ENCODE measurements around the gene NSUN4.
A peak's percentile ranks its signal among the peaks of the same experiment; 100 is the strongest.
"Not testable (repeated sequence)": the region's sequence is repeated elsewhere in the genome, so short reads cannot be mapped to it uniquely, and the experiment has no call there.

NSUN4 gene

GRCh38 chr1:46340404-46341221 is at the start of gene NSUN4:
TSS of gene NSUN4 (plus strand) at chr1:46340807. CDS start at chr1:46340827, 20 bp downstream.
- DNase-seq: peak; percentile 80 to 84

GRCh38 chr1:46295306-46295705 is 45.3 kb upstream of the NSUN4 start:
- no peak for DNase-seq

GRCh38 chr1:46298387-46298786 is 42.2 kb upstream of the NSUN4 start:
- no peak for DNase-seq

- no peak for DNase-seq
Measured at GRCh38 chr1:46300673-46301405, 39.8 kb upstream of the NSUN4 start.

DNA sequence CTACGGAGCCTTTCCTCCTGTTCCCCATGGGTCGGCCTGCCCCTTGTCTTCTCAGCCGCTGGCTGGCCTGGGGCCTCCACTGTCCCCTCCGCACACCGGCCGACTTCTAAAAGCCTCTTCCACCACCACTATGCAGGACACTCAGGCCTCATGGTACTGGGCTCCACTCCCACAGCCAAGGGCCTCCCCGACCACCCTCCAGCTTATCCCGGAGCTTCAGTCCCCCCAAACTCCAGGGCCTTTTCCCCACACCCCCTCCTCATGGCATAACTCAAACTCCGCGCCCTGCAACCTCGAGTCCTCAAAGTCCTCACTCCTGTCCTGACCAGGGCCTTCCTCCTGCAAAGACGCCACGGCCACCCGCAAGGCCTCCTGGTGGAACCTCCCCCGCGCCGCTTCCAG is 39.2 kb upstream of the NSUN4 start:
- DNase-seq: no peak

GRCh38 chr1:46301808-46302640 is 38.6 kb upstream of the NSUN4 start:
- peak; percentile 29 to 32 for DNase-seq

- DNase-seq: no peak
Measured at GRCh38 chr1:46302641-46303037, 38.0 kb upstream of the NSUN4 start.

GRCh38 chr1:46303038-46303871 is 37.4 kb upstream of the NSUN4 start, which contains the start of the genes LRRC41 and UQCRH:
TSS of gene LRRC41 (minus strand) at chr1:46303616. CDS start at chr1:46303322, 294 bp downstream.
TSS of gene UQCRH (plus strand) at chr1:46303698. CDS start at chr1:46303767, 69 bp downstream.
- peak; percentile 90 for DNase-seq

- no peak for DNase-seq
Measured at GRCh38 chr1:46303872-46304326, 36.7 kb upstream of the NSUN4 start.

- no peak for DNase-seq
Measured at GRCh38 chr1:46306159-46306530, 34.5 kb upstream of the NSUN4 start.

DNA sequence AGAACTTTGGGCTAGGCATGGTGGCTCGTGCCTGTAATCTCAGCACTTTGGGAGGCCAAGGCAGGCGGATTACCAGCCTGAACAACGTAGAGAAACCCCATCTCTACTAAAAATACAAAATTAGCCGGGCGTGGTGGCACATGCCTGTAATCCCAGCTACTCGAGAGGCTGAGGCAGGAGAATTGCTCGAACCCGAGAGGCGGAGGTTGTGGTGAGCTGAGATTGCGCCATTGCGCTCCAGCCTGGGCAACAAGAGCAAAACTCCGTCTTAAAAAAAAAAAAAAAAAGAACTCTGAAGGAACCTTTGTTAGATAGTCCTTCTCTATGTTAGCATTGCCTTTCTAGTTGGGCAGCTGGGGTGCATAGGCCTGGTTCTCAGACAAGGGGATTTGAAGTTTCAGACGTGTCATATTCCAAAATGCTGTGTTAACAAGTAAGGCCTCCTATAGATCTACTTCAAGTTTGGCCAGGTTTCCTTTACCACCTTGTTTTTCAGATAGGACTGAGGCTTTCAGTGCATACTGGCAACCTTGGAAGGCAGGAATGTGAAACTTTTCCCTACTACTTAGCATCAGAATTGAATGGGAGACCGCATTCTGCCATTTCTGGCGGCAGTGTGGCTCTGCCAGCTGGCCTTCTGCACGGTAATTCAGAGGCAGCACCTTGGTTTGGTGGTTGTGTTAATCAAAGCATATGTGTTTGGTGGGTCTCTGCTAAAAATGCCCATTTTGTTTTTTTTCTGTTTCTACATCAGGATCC is 31.0 kb upstream of the NSUN4 start:
- no peak for DNase-seq

DNA sequence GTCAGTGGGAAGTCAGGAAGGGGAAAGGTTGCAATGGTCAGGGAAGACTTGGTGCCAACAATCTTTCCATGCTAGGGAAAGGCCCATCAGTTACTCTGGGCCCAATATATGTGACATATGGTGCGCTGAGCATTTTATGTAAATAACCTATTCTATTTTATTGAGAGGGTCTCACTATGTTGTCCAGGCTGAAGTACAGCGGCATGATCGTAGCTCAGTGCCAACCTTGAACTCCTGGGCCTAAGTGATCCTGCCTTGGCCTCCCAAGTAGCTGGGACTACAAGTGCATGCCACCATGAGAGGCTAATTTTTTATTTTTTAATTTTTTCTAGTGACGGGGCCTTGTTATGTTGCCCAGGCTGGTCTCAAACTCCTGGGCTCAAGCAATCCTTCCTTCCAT is 30.3 kb upstream of the NSUN4 start:
- no peak for DNase-seq

DNA sequence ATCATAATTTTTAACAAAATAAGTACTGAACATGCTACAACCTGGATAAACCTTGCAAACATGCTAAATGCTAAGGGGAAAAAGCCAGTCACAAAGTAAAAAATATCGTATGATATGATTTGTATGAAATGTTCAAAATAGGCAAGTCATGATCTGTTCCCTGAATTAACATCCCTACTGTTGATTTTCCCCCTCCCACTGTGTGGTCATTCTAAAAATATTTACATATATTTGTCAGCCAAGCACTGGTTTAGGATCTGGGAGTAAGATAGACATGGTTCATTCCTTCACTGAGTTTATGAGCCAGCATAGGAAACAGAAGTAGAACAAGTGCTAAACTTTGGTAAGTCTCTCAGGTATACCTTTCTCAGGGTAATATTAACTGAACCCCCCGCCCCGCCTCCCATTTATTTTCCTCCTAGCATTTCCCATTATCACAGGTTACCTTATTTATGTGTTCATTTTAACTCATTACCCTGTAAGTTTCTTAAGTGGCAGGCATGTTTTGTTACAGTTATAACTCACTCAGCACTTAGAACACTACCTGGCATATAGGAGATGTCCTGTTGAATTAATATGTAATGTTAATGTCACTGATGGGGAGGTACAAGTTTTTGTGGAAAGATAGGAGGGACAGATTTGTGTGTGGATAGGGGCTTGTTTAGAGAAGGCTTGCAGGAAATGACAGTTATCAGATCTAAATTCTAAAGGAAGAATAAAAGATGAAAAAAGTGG is 24.8 kb upstream of the NSUN4 start:
- DNase-seq: no peak

- DNase-seq: no peak
Measured at GRCh38 chr1:46317323-46317722, 23.3 kb upstream of the NSUN4 start.

DNA sequence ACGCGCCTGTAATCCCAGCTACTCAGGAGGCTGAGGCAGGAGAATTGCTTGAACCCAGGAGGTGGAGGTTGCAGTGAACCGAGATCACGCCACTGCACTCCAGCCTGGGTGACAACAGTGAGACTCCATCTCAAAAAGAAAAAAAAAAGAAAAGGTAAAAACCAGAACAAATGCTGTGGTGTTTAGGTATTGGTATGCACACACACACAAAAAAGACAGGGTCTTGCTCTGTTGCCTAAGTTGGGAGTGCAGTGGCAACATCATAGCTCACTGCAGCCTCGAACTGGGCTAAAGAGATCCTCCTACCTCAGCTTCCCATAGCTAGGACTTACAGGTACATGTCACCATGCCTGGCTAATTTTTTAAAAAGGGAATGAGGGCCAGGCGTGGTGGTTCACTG is 21.3 kb upstream of the NSUN4 start:
- not testable (repeated sequence) for DNase-seq

DNA sequence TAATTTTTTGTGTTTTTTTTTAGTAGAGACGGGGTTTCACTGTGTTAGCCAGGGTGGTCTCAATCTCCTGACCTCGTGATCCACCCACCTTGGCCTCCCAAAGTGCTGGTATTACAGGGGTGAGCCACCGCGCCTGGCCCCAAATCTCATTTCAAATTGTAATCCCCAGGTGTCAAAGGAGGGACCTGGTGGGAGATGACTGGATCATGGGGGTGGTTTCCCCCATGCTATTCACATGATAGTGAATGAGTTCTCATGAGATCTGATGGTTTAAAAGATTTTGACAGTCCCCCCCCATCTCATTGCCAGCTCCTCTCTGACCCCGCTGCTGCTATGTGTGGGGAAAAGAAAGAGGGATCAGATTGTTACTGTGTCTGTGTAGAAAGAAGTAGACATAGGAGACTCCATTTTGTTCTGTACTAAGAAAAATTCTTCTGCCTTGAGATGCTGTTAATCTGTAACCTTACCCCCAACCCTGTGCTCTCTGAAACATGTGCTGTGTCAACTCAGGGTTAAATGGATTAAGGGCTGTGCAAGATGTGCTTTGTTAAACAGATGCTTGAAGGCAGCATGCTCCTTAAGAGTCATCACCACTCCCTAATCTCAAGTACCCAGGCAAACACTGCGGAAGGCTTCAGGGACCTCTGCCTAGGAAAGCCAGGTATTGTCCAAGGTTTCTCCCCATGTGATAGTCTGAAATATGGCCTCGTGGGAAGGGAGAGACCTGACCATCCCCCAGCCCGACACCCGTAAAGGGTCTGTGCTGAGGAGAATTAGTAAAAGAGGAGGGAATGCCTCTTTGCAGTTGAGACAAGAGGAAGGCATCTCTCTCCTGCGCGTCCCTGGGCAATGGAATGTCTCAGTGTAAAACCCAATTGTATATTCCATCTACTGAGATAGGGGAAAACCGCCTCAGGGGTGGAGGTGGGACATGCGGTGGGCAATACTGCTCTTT is 20.4 kb upstream of the NSUN4 start:
- not testable (repeated sequence) for DNase-seq

GRCh38 chr1:46322191-46322590 is 18.4 kb upstream of the NSUN4 start:
- DNase-seq: not testable (repeated sequence)

- DNase-seq: not testable (repeated sequence)
Measured at GRCh38 chr1:46325285-46326076, 15.1 kb upstream of the NSUN4 start.

Data from activated CD4-positive, alpha-beta T cell treated with anti-CD3 and anti-CD28 coated beads, Interleukin-2, amount 50 U/mL, for 4 hours (primary cell).